MM.1S (cell line): ENCODE results near the gene CUTA.

Experiments used
- DNase-seq: peaks from one replicate; pipeline ENCODE4 v3.0.0-alpha.2; 2015
- H2AFZ ChIP-seq: fragments of 300-600 bp; sonication (generic); 2 replicates; pipeline ENCODE4 v1.6.0; 2016; ENCODE audit warnings: antibody characterized with exemption, low read length
- H3F3A ChIP-seq: fragments of 300-600 bp; sonication (generic); 2 replicates; pipeline ENCODE4 v1.6.1; 2016; ENCODE audit warnings: mild to moderate bottlenecking, antibody characterized with exemption, low read length, moderate library complexity, mixed read lengths; ENCODE audit not compliant: insufficient read depth
- H3K27ac ChIP-seq: fragments of 300-600 bp; sonication (generic); 2 replicates; pipeline ENCODE4 v1.5.1; 2016; ENCODE audit warnings: mild to moderate bottlenecking, low read length
- H3K27me3 ChIP-seq: fragments of 300-600 bp; sonication (generic); replicated peaks from 2 replicates; pipeline ENCODE4 v1.6.0; 2016; ENCODE audit warnings: low read length; ENCODE audit not compliant: insufficient read depth
- H3K36me3 ChIP-seq: fragments of 300-600 bp; sonication (generic); replicated peaks from 2 replicates; pipeline ENCODE4 v1.6.1; 2016; ENCODE audit warnings: mild to moderate bottlenecking, low read length, mixed read lengths; ENCODE audit not compliant: insufficient read depth
- H3K4me1 ChIP-seq: fragments of 300-600 bp; sonication (generic); 2 replicates; pipeline ENCODE4 v1.6.1; 2016; ENCODE audit warnings: low read length, mixed read lengths
- H3K4me2 ChIP-seq: fragments of 300-600 bp; sonication (generic); 2 replicates; pipeline ENCODE4 v1.6.0; 2016; ENCODE audit warnings: low read depth, low read length
- H3K4me3 ChIP-seq: fragments of 300-600 bp; sonication (generic); 2 replicates; pipeline ENCODE4 v1.5.1; 2016; ENCODE audit warnings: low read length, mixed read lengths
- H3K79me2 ChIP-seq: fragments of 300-600 bp; sonication (generic); 2 replicates; pipeline ENCODE4 v1.6.1; 2016; ENCODE audit warnings: mixed run types, low read length, mixed read lengths
- H3K9ac ChIP-seq: fragments of 300-600 bp; sonication (generic); 2 replicates; pipeline ENCODE4 v1.6.1; 2016; ENCODE audit warnings: low read length, mixed read lengths
- H3K9me2 ChIP-seq: fragments of 300-600 bp; sonication (generic); replicated peaks from 2 replicates; pipeline ENCODE4 v1.6.1; 2016; ENCODE audit warnings: mild to moderate bottlenecking, low read length, mixed read lengths; ENCODE audit not compliant: insufficient read depth
- H3K9me3 ChIP-seq: fragments of 300-600 bp; sonication (generic); replicated peaks from 2 replicates; pipeline ENCODE4 v1.6.1; 2016; ENCODE audit warnings: mild to moderate bottlenecking, low read length, mixed read lengths; ENCODE audit not compliant: insufficient read depth
- H4K20me1 ChIP-seq: fragments of 300-600 bp; sonication (generic); 2 replicates; pipeline ENCODE4 v1.6.1; 2016; ENCODE audit warnings: mild to moderate bottlenecking, low read length, moderate library complexity, mixed read lengths; ENCODE audit not compliant: insufficient read depth
- EZH2 ChIP-seq: fragments of 300-600 bp; sonication (generic); optimal IDR thresholded peaks from 2 replicates; pipeline ENCODE3; 2017; ENCODE audit warnings: low read depth, mild to moderate bottlenecking, antibody characterized with exemption, low read length, mixed read lengths
- EZH2phosphoT487 ChIP-seq: fragments of 300-600 bp; sonication (generic); IDR thresholded peaks from 2 replicates; pipeline ENCODE4 v1.6.1; 2018; ENCODE audit warnings: antibody characterized with exemption, low read length
- TF ChIP-seq, protein P1 (sequence below): fragments of 300-600 bp; sonication (generic); IDR thresholded peaks from 2 replicates; pipeline ENCODE4 v1.5.1; 2016; ENCODE audit warnings: antibody characterized with exemption, low read length, mixed read lengths

CUTA gene

DNA sequence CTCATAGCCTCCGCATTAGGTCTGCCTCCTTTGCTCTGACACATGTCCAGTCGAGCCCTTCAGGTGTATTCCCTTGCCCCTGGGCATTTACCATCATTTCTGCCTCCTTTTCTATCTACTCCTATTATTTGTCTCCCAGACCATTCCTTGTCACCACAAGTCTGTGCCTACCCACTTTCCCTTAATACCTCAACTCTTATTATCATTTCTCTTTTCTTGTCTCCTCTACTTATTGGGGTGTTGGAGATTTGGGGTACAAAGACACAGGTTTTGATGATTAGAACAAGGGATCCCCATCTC, 3.4 kb upstream of the CUTA start:
- no peaks in the 10 kb centered on the region for H4K20me1 ChIP-seq
- H3K9me3 ChIP-seq: no peaks in the 10 kb centered on the region
- no peak overlapping the region for H3K4me2 ChIP-seq

GRCh38 chr6:33420491-33421343, 2.8 kb upstream of the CUTA start:
- Histone ChIP-seq H3K4me2 (no peak overlapping the region), H3K79me2 (peaks cover 21% of the 10 kb centered on the region), H3F3A (peaks cover 7% of the 10 kb centered on the region), H4K20me1 (no peaks in the 10 kb centered on the region), H3K9ac (no peak overlapping the region), H3K27ac (no peak overlapping the region), H3K36me3 (0 out of 2 replicates have a peak, but pooled peaks cover 1% of the 10 kb centered on the region), H3K9me2 (no peaks in the 10 kb centered on the region), H3K9me3 (no peaks in the 10 kb centered on the region), H3K4me1 (peaks cover 25% of the 10 kb centered on the region), H3K27me3 (peaks cover 35% of the 10 kb centered on the region), H3K4me3 (no peak overlapping the region), H2AFZ (no peak overlapping the region)
- TF ChIP-seq EZH2 (no peak), EZH2phosphoT487 (no peak)
- TF ChIP-seq, protein P1, sequence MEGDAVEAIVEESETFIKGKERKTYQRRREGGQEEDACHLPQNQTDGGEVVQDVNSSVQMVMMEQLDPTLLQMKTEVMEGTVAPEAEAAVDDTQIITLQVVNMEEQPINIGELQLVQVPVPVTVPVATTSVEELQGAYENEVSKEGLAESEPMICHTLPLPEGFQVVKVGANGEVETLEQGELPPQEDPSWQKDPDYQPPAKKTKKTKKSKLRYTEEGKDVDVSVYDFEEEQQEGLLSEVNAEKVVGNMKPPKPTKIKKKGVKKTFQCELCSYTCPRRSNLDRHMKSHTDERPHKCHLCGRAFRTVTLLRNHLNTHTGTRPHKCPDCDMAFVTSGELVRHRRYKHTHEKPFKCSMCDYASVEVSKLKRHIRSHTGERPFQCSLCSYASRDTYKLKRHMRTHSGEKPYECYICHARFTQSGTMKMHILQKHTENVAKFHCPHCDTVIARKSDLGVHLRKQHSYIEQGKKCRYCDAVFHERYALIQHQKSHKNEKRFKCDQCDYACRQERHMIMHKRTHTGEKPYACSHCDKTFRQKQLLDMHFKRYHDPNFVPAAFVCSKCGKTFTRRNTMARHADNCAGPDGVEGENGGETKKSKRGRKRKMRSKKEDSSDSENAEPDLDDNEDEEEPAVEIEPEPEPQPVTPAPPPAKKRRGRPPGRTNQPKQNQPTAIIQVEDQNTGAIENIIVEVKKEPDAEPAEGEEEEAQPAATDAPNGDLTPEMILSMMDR: no peak
- no peak for DNase-seq

More for the DNA sequence above, 3.4 kb upstream of the CUTA start:
- Histone ChIP-seq H3K4me3 (no peak overlapping the region), H3K27me3 (peaks cover 35% of the 10 kb centered on the region), H2AFZ (no peak overlapping the region), H3K27ac (no peak overlapping the region), H3K36me3 (no peaks in the 10 kb centered on the region), H3K9me2 (no peaks in the 10 kb centered on the region), H3K9ac (no peak overlapping the region), H3F3A (peaks cover 12% of the 10 kb centered on the region), H3K4me1 (peaks cover 19% of the 10 kb centered on the region), H3K79me2 (peaks cover 15% of the 10 kb centered on the region)
- TF ChIP-seq, protein P1: no peak
- TF ChIP-seq EZH2phosphoT487 (no peak), EZH2 (no peak)
- no peak for DNase-seq

DNA sequence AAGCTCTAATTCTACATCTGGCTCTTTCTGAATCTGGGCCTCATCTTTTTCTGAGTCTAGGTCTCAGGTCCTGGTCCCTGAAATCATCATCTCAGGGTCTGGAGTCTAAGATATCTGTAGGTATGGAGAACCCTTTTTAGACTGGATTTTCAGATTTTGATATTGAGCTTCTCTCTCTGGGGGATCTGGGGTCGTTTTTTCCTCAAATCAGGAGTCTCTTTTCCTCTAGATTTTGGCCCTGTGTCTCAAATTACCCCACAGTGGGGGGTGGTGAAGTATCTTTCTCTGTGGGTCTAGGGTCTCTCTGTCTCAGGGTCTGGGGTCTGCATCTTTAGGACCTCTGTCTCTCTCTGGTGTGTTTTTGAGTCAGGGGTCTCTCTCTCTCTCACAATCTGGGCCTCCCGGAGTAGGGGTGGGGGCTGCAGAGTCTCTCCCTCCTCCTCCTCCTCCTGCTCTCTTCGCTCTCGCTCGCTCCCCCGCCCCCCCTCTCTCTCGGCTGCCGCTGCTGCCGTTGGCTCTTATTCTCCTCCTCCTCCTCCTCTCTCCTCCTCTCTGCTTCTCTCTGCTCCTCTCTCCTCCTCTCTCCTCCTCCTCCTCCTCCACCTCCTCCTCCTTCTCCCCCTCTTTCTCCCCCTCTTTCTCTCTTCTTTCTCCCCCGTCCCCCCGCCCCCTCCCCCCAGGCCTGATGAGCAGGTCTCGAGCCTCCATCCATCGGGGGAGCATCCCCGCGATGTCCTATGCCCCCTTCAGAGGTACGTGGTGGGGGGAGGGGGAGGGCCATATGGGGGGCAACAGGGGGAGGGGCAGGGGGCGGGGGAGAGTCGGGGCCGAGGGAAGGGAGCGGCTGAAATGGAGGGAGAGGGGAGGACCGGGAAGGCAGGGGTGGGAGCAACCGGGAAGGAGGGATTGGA, 1.9 kb upstream of the CUTA start, which contains the start of gene SYNGAP1:
Gene SYNGAP1, plus strand, starts transcription at position 486 of the 911 bp plus-strand sequence. Its CDS starts 200 bp downstream, at position 686.
- Histone ChIP-seq H3K36me3 (0 out of 2 replicates have a peak, but pooled peaks cover 3% of the 10 kb centered on the region), H3K27me3 (peaks cover 35% of the 10 kb centered on the region), H3K27ac (no peak within 1 kb of the TSS), H3K4me3 (no peak within 1 kb of the TSS), H3F3A (peaks cover 7% of the 10 kb centered on the region; the same call in 1 of the 2 replicates), H3K4me2 (peak within 1 kb of the TSS; percentile 81; the same call in 1 of the 2 replicates), H2AFZ (peak within 1 kb of the TSS; percentile 76), H3K4me1 (peaks cover 26% of the 10 kb centered on the region), H3K9me3 (no peaks in the 10 kb centered on the region), H3K9me2 (no peaks in the 10 kb centered on the region), H3K79me2 (peaks cover 28% of the 10 kb centered on the region), H3K9ac (no peak within 1 kb of the TSS), H4K20me1 (no peaks in the 10 kb centered on the region)
- TF ChIP-seq, protein P1: no peak
- TF ChIP-seq EZH2phosphoT487 (no peak), EZH2 (no peak)
- DNase-seq: no peak
